ENCODE data around the gene GYS2. TPM values are rescaled to one million over a fixed set of nuclear protein-coding genes. Genes with fewer than 3 reads are reported as not detected.

Gene GYS2
- total RNA-seq, 1 experiment from 2014 or later = 0.66 TPM

- Histone ChIP-seq H3K4me3 (ENCODE audit: low read depth, low read length) (no peak overlapping the region), H3K9me3 (no peaks in the 10 kb centered on the region), H3K36me3 (ENCODE audit: control insufficient read depth, insufficient read depth, low read length) (no peaks in the 10 kb centered on the region), H3K27me3 (replicated peaks; ENCODE audit: control insufficient read depth, insufficient read depth, low read length) (no peaks in the 10 kb centered on the region), H3K4me1 (peaks cover 32% of the 10 kb centered on the region)
- ChIA-PET CTCF (no interaction called here), POLR2A (no interaction called here)
- no TSS peak for BruUV-seq (replicated peaks)
- Mint-ChIP-seq H3K9me3 (ENCODE audit: unreplicated experiment) (peaks cover 20% of the 10 kb centered on the region), H3K27ac (ENCODE audit: unreplicated experiment) (no peak overlapping the region), H3K4me1 (ENCODE audit: low read depth, unreplicated experiment) (peaks cover 38% of the 10 kb centered on the region), H3K36me3 (ENCODE audit: insufficient read depth, unreplicated experiment) (peaks cover 5% of the 10 kb centered on the region), H3K4me3 (ENCODE audit: unreplicated experiment) (no peak overlapping the region), H3K27me3 (ENCODE audit: insufficient read depth, unreplicated experiment) (no peaks in the 10 kb centered on the region)
- no peak for TF ChIP-seq CTCF (IDR thresholded peaks at IDR 0.05; ENCODE audit: insufficient read depth in 1 of 2, low read depth in 1 of 2, low read length in 1 of 2, severe bottlenecking in 1 of 2, unreplicated experiment in 1 of 2)
- intact Hi-C loops (cut with micrococcal nuclease; ENCODE audit: unreplicated experiment) = no loop called here
- no peak for DNase-seq
Measured at GRCh38 chr12:21521541-21521940, 83.1 kb downstream of the GYS2 start.

- no peaks in the 10 kb centered on the region for H3K9me3 Mint-ChIP-seq (ENCODE audit: unreplicated experiment)
- ChIA-PET POLR2A (no interaction called here), CTCF (no interaction called here)
- Histone ChIP-seq H3K4me1 (peaks cover 6% of the 10 kb centered on the region), H3K4me3 (ENCODE audit: low read depth, low read length) (no peak overlapping the region), H3K36me3 (ENCODE audit: control insufficient read depth, insufficient read depth, low read length) (peaks cover 2% of the 10 kb centered on the region; the same call in 1 of the 2 replicates), H3K9me3 (no peaks in the 10 kb centered on the region), H3K27me3 (replicated peaks; ENCODE audit: control insufficient read depth, insufficient read depth, low read length) (no peaks in the 10 kb centered on the region)
- no TSS peak for BruUV-seq (replicated peaks)
- TF ChIP-seq CTCF (IDR thresholded peaks at IDR 0.05; ENCODE audit: insufficient read depth in 1 of 2, low read depth in 1 of 2, low read length in 1 of 2, severe bottlenecking in 1 of 2, unreplicated experiment in 1 of 2) = no peak
- peaks cover 12% of the 10 kb centered on the region for H3K36me3 Mint-ChIP-seq (ENCODE audit: insufficient read depth, unreplicated experiment)
- intact Hi-C loops (cut with micrococcal nuclease; ENCODE audit: unreplicated experiment) = no loop called here
- no peaks in the 10 kb centered on the region for H3K27me3 Mint-ChIP-seq (ENCODE audit: insufficient read depth, unreplicated experiment)
- H3K4me1 Mint-ChIP-seq (ENCODE audit: low read depth, unreplicated experiment) = peaks cover 17% of the 10 kb centered on the region
- no peak for DNase-seq
- no peak overlapping the region for H3K4me3 Mint-ChIP-seq (ENCODE audit: unreplicated experiment)
- no peak overlapping the region for H3K27ac Mint-ChIP-seq (ENCODE audit: unreplicated experiment)
Measured at GRCh38 chr12:21518451-21518850, 86.2 kb downstream of the GYS2 start.

- no peak for DNase-seq
- CTCF ChIA-PET = no interaction called here
- Histone ChIP-seq H3K4me1 (no peaks in the 10 kb centered on the region), H3K27me3 (replicated peaks; ENCODE audit: control insufficient read depth, insufficient read depth, low read length) (no peaks in the 10 kb centered on the region), H3K9me3 (no peaks in the 10 kb centered on the region), H3K36me3 (ENCODE audit: control insufficient read depth, insufficient read depth, low read length) (peaks cover 3% of the 10 kb centered on the region), H3K4me3 (ENCODE audit: low read depth, low read length) (no peak overlapping the region)
- peaks cover 21% of the 10 kb centered on the region for H3K36me3 Mint-ChIP-seq (ENCODE audit: insufficient read depth, unreplicated experiment)
- H3K4me3 Mint-ChIP-seq (ENCODE audit: unreplicated experiment) = no peak overlapping the region
- peaks cover 5% of the 10 kb centered on the region for H3K4me1 Mint-ChIP-seq (ENCODE audit: low read depth, unreplicated experiment)
- TF ChIP-seq CTCF (IDR thresholded peaks at IDR 0.05; ENCODE audit: insufficient read depth in 1 of 2, low read depth in 1 of 2, low read length in 1 of 2, severe bottlenecking in 1 of 2, unreplicated experiment in 1 of 2) = no peak
- no peaks in the 10 kb centered on the region for H3K27me3 Mint-ChIP-seq (ENCODE audit: insufficient read depth, unreplicated experiment)
- H3K27ac Mint-ChIP-seq (ENCODE audit: unreplicated experiment) = no peak overlapping the region
- POLR2A ChIA-PET = no interaction called here
- H3K9me3 Mint-ChIP-seq (ENCODE audit: unreplicated experiment) = no peaks in the 10 kb centered on the region
- intact Hi-C loops (cut with micrococcal nuclease; ENCODE audit: unreplicated experiment) = no loop called here
- BruUV-seq (replicated peaks) = no TSS peak
Measured at GRCh38 chr12:21516281-21516680, 88.4 kb downstream of the GYS2 start.

Measured in Caco-2 (cell line).